ENCODE results near the gene PDE3B.

DNA sequence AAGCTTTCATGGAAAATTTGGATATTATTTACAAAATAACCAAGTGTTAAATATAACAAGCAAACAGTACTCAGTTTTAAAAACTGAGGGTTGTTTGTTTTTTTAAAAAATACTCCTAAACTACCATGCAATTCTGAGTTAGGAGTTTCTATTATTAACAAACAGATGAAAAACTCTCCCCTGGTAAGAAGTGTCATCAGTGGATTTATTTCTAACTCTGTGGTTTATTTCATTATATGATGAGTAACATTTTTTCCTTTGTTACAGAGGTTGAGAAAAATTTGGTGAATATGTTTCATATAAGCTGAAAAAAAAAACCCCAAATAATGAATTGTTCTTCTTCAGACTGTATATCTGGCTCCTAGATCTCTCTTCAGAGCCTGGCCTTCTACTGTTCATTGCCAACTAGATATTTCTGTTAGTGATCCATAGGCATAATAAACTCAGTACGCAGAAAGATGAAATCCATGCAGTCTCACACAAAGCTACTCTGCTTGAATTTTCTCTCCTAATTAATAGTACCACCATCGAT, 29.4 kb upstream of the PDE3B start:
- TF ChIP-seq, protein P1, sequence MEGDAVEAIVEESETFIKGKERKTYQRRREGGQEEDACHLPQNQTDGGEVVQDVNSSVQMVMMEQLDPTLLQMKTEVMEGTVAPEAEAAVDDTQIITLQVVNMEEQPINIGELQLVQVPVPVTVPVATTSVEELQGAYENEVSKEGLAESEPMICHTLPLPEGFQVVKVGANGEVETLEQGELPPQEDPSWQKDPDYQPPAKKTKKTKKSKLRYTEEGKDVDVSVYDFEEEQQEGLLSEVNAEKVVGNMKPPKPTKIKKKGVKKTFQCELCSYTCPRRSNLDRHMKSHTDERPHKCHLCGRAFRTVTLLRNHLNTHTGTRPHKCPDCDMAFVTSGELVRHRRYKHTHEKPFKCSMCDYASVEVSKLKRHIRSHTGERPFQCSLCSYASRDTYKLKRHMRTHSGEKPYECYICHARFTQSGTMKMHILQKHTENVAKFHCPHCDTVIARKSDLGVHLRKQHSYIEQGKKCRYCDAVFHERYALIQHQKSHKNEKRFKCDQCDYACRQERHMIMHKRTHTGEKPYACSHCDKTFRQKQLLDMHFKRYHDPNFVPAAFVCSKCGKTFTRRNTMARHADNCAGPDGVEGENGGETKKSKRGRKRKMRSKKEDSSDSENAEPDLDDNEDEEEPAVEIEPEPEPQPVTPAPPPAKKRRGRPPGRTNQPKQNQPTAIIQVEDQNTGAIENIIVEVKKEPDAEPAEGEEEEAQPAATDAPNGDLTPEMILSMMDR (IDR thresholded peaks at IDR 0.05), result no peak
- TF ChIP-seq POLR2A (IDR thresholded peaks at IDR 0.05), result no peak

All from prostate gland (tissue), 2 donors.